Astrocyte (in vitro differentiated cells and primary cell): Measurements from ENCODE around the gene ELMO1. TPM values are rescaled to one million over a fixed set of nuclear protein-coding genes. Genes with fewer than 3 reads are reported as not detected.

Experiments
- DNase-seq: peaks from one replicate; pipeline ENCODE4 v3.0.0-alpha.2; 2010; ENCODE audit warnings: low read depth
- FAIRE-seq: peaks from 2 replicates; lab custom pipeline; 2011; peaks lifted over from hg19 to GRCh38; lab: Jason Lieb, UNC
- H2AFZ ChIP-seq: 2 replicates; pipeline ENCODE4 v1.6.0; 2012; ENCODE audit warnings: low read depth, low read length, inconsistent platforms
- H3K27ac ChIP-seq: 2 replicates; pipeline ENCODE4 v1.5.1; 2011; ENCODE audit warnings: low read depth, low read length, inconsistent platforms
- H3K27me3 ChIP-seq: 2 replicates; pipeline ENCODE4 v1.6.0; 2011; ENCODE audit warnings: low read length, inconsistent platforms; ENCODE audit not compliant: insufficient read depth
- H3K36me3 ChIP-seq: 2 replicates; pipeline ENCODE4 v1.5.1; 2011; ENCODE audit warnings: low read length, inconsistent platforms; ENCODE audit not compliant: insufficient read depth
- H3K4me1 ChIP-seq: 2 replicates; pipeline ENCODE4 v1.5.1; 2011; ENCODE audit warnings: low read length, inconsistent platforms; ENCODE audit not compliant: insufficient read depth
- H3K4me2 ChIP-seq: 2 replicates; pipeline ENCODE4 v1.6.0; 2012; ENCODE audit warnings: low read length, inconsistent platforms
- H3K4me3 ChIP-seq: 2 replicates; pipeline ENCODE4 v1.5.1; 2011; ENCODE audit warnings: low read depth, mild to moderate bottlenecking, low read length, inconsistent platforms; ENCODE audit not compliant: insufficient read depth
- H3K79me2 ChIP-seq: 2 replicates; pipeline ENCODE4 v1.6.0; 2012; ENCODE audit warnings: mild to moderate bottlenecking, low read length, inconsistent platforms; ENCODE audit not compliant: insufficient read depth
- H3K9ac ChIP-seq: 2 replicates; pipeline ENCODE4 v1.6.0; 2012; ENCODE audit warnings: mild to moderate bottlenecking, low read length, inconsistent platforms
- H3K9me3 ChIP-seq: 2 replicates; pipeline ENCODE4 v1.5.1; 2012; ENCODE audit warnings: low read depth, mild to moderate bottlenecking, low read length, inconsistent platforms; ENCODE audit not compliant: insufficient read depth
- H4K20me1 ChIP-seq: 2 replicates; pipeline ENCODE4 v1.6.0; 2012; ENCODE audit warnings: low read length, inconsistent platforms; ENCODE audit not compliant: insufficient read depth
- H3K27ac Mint-ChIP-seq: one replicate; pipeline ENCODE4 v1.8.0; 2021; ENCODE audit warnings: mild to moderate bottlenecking, mixed read lengths; ENCODE audit not compliant: unreplicated experiment
- H3K27me3 Mint-ChIP-seq: one replicate; pipeline ENCODE4 v1.8.0; 2021; ENCODE audit warnings: low read depth, mixed read lengths; ENCODE audit not compliant: unreplicated experiment
- H3K36me3 Mint-ChIP-seq: one replicate; pipeline ENCODE4 v1.8.0; 2021; ENCODE audit warnings: low read depth, mixed read lengths; ENCODE audit not compliant: unreplicated experiment
- H3K4me1 Mint-ChIP-seq: one replicate; pipeline ENCODE4 v1.8.0; 2021; ENCODE audit warnings: low read depth, mixed read lengths; ENCODE audit not compliant: unreplicated experiment
- H3K4me3 Mint-ChIP-seq: one replicate; pipeline ENCODE4 v1.8.0; 2021; ENCODE audit warnings: mild to moderate bottlenecking, moderate library complexity, mixed read lengths; ENCODE audit not compliant: unreplicated experiment
- H3K9me3 Mint-ChIP-seq: one replicate; pipeline ENCODE4 v1.8.0; 2021; ENCODE audit warnings: mild to moderate bottlenecking, mixed read lengths; ENCODE audit not compliant: unreplicated experiment
- EZH2 ChIP-seq: IDR thresholded peaks from 2 replicates; pipeline ENCODE4 v1.6.1; 2012; ENCODE audit warnings: mild to moderate bottlenecking, low read length, inconsistent platforms; ENCODE audit not compliant: insufficient read depth
- total RNA-seq: library from RNA; stranded (reverse); gene quantifications from 2 replicates; pipeline ENCODE4 v1.2.1, GENCODE V29; 2021
- TF ChIP-seq, protein P1 (sequence below): IDR thresholded peaks from 2 replicates; pipeline ENCODE4 v1.5.1; 2011; ENCODE audit warnings: low read depth, mild to moderate bottlenecking, inconsistent platforms, low read length, moderate library complexity; ENCODE audit not compliant: insufficient read depth

Gene ELMO1
- total RNA-seq, 1 donor from 2014 or later, result 20.4 TPM

DNA sequence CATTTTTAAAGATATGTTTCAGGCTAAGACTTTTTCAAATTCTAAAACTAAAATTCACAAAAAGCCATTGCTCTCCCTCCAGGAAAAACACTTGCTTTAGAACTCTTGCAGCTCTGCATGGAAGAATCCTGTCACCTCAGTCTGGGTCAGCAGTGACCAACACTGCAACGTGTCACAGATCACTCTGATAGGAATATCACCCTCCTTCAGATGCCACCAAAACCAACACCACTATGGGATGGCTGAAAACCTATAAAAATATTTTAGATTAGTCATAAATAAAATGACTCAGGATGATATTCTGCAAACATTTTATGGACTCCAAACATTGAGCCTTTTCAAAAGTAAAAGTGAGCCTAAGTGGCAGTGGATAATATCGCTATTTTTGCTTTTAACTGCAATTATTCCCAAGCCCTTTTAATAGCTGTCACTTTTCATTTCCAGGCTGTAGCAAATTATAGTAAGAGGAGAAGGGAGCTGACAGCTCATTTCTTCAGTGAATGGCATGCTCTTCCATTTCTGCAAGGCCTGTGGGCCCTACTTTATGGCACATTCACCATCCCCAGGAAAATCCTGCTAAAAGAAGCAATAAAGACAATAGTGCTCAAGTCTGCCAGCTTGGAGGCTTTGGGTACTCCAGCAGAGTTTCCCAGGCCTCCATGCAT lies 21.3 kb downstream of the ELMO1 start:
- no peak for FAIRE-seq
- no peaks in the 10 kb centered on the region for H3K4me1 Mint-ChIP-seq
- H3K27ac ChIP-seq, result no peak overlapping the region

DNA sequence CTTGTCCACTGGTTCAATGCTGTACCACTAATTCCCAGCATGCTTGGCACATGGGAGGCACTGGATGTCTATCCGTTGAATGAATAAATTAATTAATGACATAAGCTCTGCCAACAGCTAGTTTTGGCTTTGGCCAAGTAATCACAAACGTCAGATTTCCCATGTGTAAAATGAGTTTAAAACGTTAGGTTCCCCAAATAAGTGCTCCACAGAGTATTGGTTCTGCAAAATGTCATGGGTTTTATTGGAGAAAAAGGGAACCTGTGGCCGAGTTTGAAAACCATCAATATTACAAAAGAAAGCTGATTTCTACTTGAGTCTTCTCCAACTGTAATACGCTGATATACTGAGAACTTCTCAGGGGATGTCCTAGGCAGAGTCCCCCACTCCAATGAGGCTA lies 23.2 kb downstream of the ELMO1 start:
- Histone ChIP-seq H4K20me1 (no peaks in the 10 kb centered on the region), H3K4me3 (no peak overlapping the region), H3K4me1 (no peaks in the 10 kb centered on the region), H3K27ac (no peak overlapping the region), H3K9ac (no peak overlapping the region), H3K36me3 (no peaks in the 10 kb centered on the region), H3K27me3 (no peaks in the 10 kb centered on the region), H3K79me2 (no peaks in the 10 kb centered on the region), H3K4me2 (no peak overlapping the region), H2AFZ (no peak overlapping the region), H3K9me3 (no peaks in the 10 kb centered on the region)
- H3K27ac Mint-ChIP-seq, result no peak overlapping the region
- no peaks in the 10 kb centered on the region for H3K27me3 Mint-ChIP-seq
- TF ChIP-seq, protein P1, sequence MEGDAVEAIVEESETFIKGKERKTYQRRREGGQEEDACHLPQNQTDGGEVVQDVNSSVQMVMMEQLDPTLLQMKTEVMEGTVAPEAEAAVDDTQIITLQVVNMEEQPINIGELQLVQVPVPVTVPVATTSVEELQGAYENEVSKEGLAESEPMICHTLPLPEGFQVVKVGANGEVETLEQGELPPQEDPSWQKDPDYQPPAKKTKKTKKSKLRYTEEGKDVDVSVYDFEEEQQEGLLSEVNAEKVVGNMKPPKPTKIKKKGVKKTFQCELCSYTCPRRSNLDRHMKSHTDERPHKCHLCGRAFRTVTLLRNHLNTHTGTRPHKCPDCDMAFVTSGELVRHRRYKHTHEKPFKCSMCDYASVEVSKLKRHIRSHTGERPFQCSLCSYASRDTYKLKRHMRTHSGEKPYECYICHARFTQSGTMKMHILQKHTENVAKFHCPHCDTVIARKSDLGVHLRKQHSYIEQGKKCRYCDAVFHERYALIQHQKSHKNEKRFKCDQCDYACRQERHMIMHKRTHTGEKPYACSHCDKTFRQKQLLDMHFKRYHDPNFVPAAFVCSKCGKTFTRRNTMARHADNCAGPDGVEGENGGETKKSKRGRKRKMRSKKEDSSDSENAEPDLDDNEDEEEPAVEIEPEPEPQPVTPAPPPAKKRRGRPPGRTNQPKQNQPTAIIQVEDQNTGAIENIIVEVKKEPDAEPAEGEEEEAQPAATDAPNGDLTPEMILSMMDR, result no peak
- TF ChIP-seq EZH2, result no peak
- H3K9me3 Mint-ChIP-seq, result no peaks in the 10 kb centered on the region
- FAIRE-seq (no peak), DNase-seq (no peak)
- H3K4me3 Mint-ChIP-seq, result no peak overlapping the region
- peaks cover 8% of the 10 kb centered on the region for H3K4me1 Mint-ChIP-seq
- no peaks in the 10 kb centered on the region for H3K36me3 Mint-ChIP-seq

More for the DNA sequence above, 21.3 kb downstream of the ELMO1 start:
- no peaks in the 10 kb centered on the region for H3K36me3 Mint-ChIP-seq
- H3K27me3 Mint-ChIP-seq, result no peaks in the 10 kb centered on the region
- no peaks in the 10 kb centered on the region for H3K9me3 Mint-ChIP-seq
- no peak overlapping the region for H2AFZ ChIP-seq
- no peaks in the 10 kb centered on the region for H3K79me2 ChIP-seq
- no peaks in the 10 kb centered on the region for H4K20me1 ChIP-seq
- no peak for TF ChIP-seq EZH2
- TF ChIP-seq, protein P1, result no peak
- no peak overlapping the region for H3K9ac ChIP-seq
- no peak overlapping the region for H3K27ac Mint-ChIP-seq
- H3K4me3 Mint-ChIP-seq, result no peak overlapping the region
- DNase-seq, result no peak
- H3K27me3 ChIP-seq, result no peaks in the 10 kb centered on the region
- H3K36me3 ChIP-seq, result no peaks in the 10 kb centered on the region
- H3K4me3 ChIP-seq, result no peak overlapping the region
- no peaks in the 10 kb centered on the region for H3K4me1 ChIP-seq
- no peaks in the 10 kb centered on the region for H3K9me3 ChIP-seq
- no peak overlapping the region for H3K4me2 ChIP-seq

DNA sequence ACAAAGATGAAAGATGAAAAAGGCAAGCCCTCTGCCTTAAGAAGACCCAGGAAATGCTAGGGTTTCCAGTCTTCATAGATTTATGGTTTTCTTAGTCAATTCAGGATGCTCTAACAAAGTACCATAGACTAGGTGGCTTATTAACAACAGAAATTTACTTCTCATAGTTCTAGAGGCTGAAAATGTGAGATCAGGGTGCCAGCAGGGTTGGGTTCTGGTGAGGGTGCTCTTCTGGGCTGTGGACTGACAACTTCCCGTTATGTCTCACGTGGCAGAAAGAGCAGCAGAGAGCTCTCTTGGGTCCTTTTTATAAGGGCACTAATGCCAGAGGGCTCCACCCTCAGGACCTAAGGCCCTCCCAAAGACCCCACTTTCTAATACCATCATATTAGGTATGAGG lies 23.7 kb downstream of the ELMO1 start:
- Histone ChIP-seq H3K4me3 (no peak overlapping the region), H2AFZ (no peak overlapping the region), H3K9me3 (no peaks in the 10 kb centered on the region), H3K27me3 (no peaks in the 10 kb centered on the region), H3K4me1 (no peaks in the 10 kb centered on the region), H3K79me2 (no peaks in the 10 kb centered on the region), H3K4me2 (no peak overlapping the region), H3K27ac (no peak overlapping the region), H3K36me3 (no peaks in the 10 kb centered on the region), H3K9ac (no peak overlapping the region), H4K20me1 (no peaks in the 10 kb centered on the region)
- H3K27ac Mint-ChIP-seq, result no peak overlapping the region
- no peaks in the 10 kb centered on the region for H3K36me3 Mint-ChIP-seq
- no peaks in the 10 kb centered on the region for H3K9me3 Mint-ChIP-seq
- no peak for FAIRE-seq
- H3K27me3 Mint-ChIP-seq, result no peaks in the 10 kb centered on the region
- peaks cover 8% of the 10 kb centered on the region for H3K4me1 Mint-ChIP-seq
- no peak overlapping the region for H3K4me3 Mint-ChIP-seq
- no peak for TF ChIP-seq EZH2
- TF ChIP-seq, protein P1, result no peak
- no peak for DNase-seq
